ENCODE results near the gene ZNF644. TPM values are rescaled to one million over a fixed set of nuclear protein-coding genes. Genes with fewer than 3 reads are reported as not detected.

The ZNF644 gene
- total RNA-seq, 1 donor from 2014 or later, result 75.2 TPM

- no peak for TF ChIP-seq CTCF (conservative IDR thresholded peaks at IDR 0.05)
- peaks cover 13% of the 10 kb centered on the region for H3K9me3 Mint-ChIP-seq
- no peak for DNase-seq (ENCODE audit: extremely low spot score, unreplicated experiment)
- H3K36me3 Mint-ChIP-seq, result peaks cover 20% of the 10 kb centered on the region
- H3K4me3 Mint-ChIP-seq, result no peak overlapping the region
- no peaks in the 10 kb centered on the region for H3K27me3 Mint-ChIP-seq
- H3K4me1 Mint-ChIP-seq (ENCODE audit: unreplicated experiment), result peaks cover 32% of the 10 kb centered on the region
- no peak overlapping the region for H3K27ac Mint-ChIP-seq
Measured at GRCh38 chr1:90925928-90926869, 95.6 kb downstream of the ZNF644 start.

GRCh38 chr1:90924982-90925381 lies 96.9 kb downstream of the ZNF644 start:
- Mint-ChIP-seq H3K4me3 (no peak overlapping the region), H3K4me1 (ENCODE audit: unreplicated experiment) (peaks cover 35% of the 10 kb centered on the region)
- no peak for DNase-seq (ENCODE audit: extremely low spot score, unreplicated experiment)

GRCh38 chr1:90922996-90923395 lies 98.8 kb downstream of the ZNF644 start:
- H3K4me1 Mint-ChIP-seq (ENCODE audit: unreplicated experiment), result peaks cover 35% of the 10 kb centered on the region
- peaks cover 8% of the 10 kb centered on the region for H3K9me3 Mint-ChIP-seq
- no peak for DNase-seq (ENCODE audit: extremely low spot score, unreplicated experiment)
- no peak overlapping the region for H3K4me3 Mint-ChIP-seq
- H3K27me3 Mint-ChIP-seq, result no peaks in the 10 kb centered on the region
- no peak for TF ChIP-seq CTCF (conservative IDR thresholded peaks at IDR 0.05)
- H3K27ac Mint-ChIP-seq, result no peak overlapping the region
- H3K36me3 Mint-ChIP-seq, result peaks cover 15% of the 10 kb centered on the region

More at GRCh38 chr1:90924982-90925381, 96.9 kb downstream of the ZNF644 start:
- Mint-ChIP-seq H3K27ac (no peak overlapping the region), H3K36me3 (peaks cover 20% of the 10 kb centered on the region), H3K9me3 (peaks cover 13% of the 10 kb centered on the region), H3K27me3 (no peaks in the 10 kb centered on the region)
- TF ChIP-seq CTCF (conservative IDR thresholded peaks at IDR 0.05), result no peak

- no peak overlapping the region for H3K27ac Mint-ChIP-seq
- H3K27me3 Mint-ChIP-seq, result no peaks in the 10 kb centered on the region
Measured at GRCh38 chr1:90922202-90922601, 99.6 kb downstream of the ZNF644 start.

GRCh38 chr1:90919900-90920299 lies 101.9 kb downstream of the ZNF644 start:
- no peaks in the 10 kb centered on the region for H3K27me3 Mint-ChIP-seq
- H3K36me3 Mint-ChIP-seq, result peaks cover 5% of the 10 kb centered on the region
- no peak overlapping the region for H3K4me3 Mint-ChIP-seq
- no peak overlapping the region for H3K27ac Mint-ChIP-seq
- DNase-seq (ENCODE audit: extremely low spot score, unreplicated experiment), result no peak
- H3K9me3 Mint-ChIP-seq, result no peaks in the 10 kb centered on the region
- no peak for TF ChIP-seq CTCF (conservative IDR thresholded peaks at IDR 0.05)
- peaks cover 20% of the 10 kb centered on the region for H3K4me1 Mint-ChIP-seq (ENCODE audit: unreplicated experiment)

More at GRCh38 chr1:90922202-90922601, 99.6 kb downstream of the ZNF644 start:
- DNase-seq (ENCODE audit: extremely low spot score, unreplicated experiment), result no peak
- no peak overlapping the region for H3K4me3 Mint-ChIP-seq
- peaks cover 8% of the 10 kb centered on the region for H3K9me3 Mint-ChIP-seq
- peaks cover 15% of the 10 kb centered on the region for H3K36me3 Mint-ChIP-seq
- H3K4me1 Mint-ChIP-seq (ENCODE audit: unreplicated experiment), result peaks cover 35% of the 10 kb centered on the region
- TF ChIP-seq CTCF (conservative IDR thresholded peaks at IDR 0.05), result no peak
